Keratinocyte (primary cell): Measurements from ENCODE around the gene PAAF1.

Experiments
- EZH2 ChIP-seq: IDR thresholded peaks from one replicate; pipeline ENCODE4 v1.6.1; 2012; ENCODE audit warnings: inconsistent platforms, mild to moderate bottlenecking, low read length, moderate library complexity
- TF ChIP-seq, protein P1 (sequence below), 3 experiments: IDR thresholded peaks in 1 of 3; conservative IDR thresholded peaks in 1 of 3; optimal IDR thresholded peaks in 1 of 3; 2 replicates in 2 of 3; 3 replicates in 1 of 3; pipeline versions ENCODE3 to v1.5.1; 2011; ENCODE audit warnings: low read length in 3 of 3, mild to moderate bottlenecking in 3 of 3, moderate library complexity in 2 of 3, control low read depth in 1 of 3, inconsistent platforms in 1 of 3; ENCODE audit not compliant: insufficient read depth in 2 of 3; ENCODE audit errors: extremely low read depth in 1 of 3

GRCh38 chr11:73945396-73945795, 68.6 kb downstream of the PAAF1 start:
- TF ChIP-seq, protein P1, sequence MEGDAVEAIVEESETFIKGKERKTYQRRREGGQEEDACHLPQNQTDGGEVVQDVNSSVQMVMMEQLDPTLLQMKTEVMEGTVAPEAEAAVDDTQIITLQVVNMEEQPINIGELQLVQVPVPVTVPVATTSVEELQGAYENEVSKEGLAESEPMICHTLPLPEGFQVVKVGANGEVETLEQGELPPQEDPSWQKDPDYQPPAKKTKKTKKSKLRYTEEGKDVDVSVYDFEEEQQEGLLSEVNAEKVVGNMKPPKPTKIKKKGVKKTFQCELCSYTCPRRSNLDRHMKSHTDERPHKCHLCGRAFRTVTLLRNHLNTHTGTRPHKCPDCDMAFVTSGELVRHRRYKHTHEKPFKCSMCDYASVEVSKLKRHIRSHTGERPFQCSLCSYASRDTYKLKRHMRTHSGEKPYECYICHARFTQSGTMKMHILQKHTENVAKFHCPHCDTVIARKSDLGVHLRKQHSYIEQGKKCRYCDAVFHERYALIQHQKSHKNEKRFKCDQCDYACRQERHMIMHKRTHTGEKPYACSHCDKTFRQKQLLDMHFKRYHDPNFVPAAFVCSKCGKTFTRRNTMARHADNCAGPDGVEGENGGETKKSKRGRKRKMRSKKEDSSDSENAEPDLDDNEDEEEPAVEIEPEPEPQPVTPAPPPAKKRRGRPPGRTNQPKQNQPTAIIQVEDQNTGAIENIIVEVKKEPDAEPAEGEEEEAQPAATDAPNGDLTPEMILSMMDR (optimal IDR thresholded peaks at IDR 0.05 in 1 of 3, IDR thresholded peaks at IDR 0.05 in 1 of 3, conservative IDR thresholded peaks at IDR 0.05 in 1 of 3; ENCODE audit: extremely low read depth in 1 of 3, insufficient read depth in 2 of 3, low read length in 3 of 3): no peak
- no peak for TF ChIP-seq EZH2
